Measurements from ENCODE around the gene RTN4RL1. TPM values are rescaled to one million over a fixed set of nuclear protein-coding genes. Genes with fewer than 3 reads are reported as not detected.
A peak's percentile ranks its signal among the peaks of the same experiment; 100 is the strongest.

RTN4RL1 gene
- total RNA-seq, 1 experiment from 2014 or later = 0.22 TPM

DNA sequence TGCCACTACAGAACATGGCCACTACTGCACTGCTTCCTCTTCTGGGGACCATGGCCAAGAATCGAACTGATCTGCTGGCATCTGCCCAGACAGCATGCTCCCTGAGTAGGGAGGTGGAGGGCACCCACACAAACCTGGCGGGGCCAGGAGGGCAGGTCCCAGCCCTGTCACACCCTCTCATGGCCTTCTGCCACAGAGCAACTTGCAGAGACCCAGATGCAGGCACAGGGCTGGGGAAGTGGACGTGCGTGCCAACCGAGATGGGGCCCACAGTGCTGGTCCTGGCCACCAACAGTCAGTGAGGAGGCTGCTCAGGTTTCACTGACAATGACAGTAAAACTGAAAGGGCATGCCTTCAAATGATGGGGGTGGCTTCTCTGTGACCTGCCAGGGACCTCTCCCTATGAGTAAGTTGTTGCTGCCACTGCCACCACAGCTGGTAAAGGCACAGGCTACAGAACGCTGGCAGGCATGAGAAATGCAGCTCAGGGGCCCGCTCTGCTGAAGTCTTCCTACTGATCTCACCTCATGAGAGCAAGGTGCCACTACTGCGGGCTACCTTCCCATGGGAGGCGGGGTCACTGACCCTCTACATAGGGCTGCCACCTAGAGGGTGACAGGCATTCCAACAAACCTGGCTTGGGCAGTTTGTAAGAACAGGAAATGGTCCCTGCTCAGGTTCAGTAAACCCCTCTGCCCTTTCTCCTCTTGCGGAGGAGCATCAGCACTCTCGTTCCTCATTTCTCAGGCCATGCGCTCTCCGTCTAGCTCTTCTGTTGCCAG is 45.3 kb upstream of the RTN4RL1 start:
- Histone ChIP-seq H4K20me1 (ENCODE audit: control insufficient read depth, insufficient read depth, insufficient read length) (peaks cover 2% of the 10 kb centered on the region), H2BK12ac (ENCODE audit: insufficient read length, low read depth, low read length) (no peak overlapping the region), H3K79me1 (ENCODE audit: insufficient read depth, low read depth, low read length, poor library complexity, severe bottlenecking) (no peaks in the 10 kb centered on the region), H3K23me2 (ENCODE audit: insufficient read length, low read depth, low read length, poor library complexity, severe bottlenecking) (no peaks in the 10 kb centered on the region), H3K4me2 (ENCODE audit: insufficient read depth, insufficient read length, low read length) (no peak overlapping the region), H2BK120ac (ENCODE audit: low read depth, low read length, poor library complexity, severe bottlenecking) (no peak overlapping the region), H3K18ac (ENCODE audit: insufficient read length, low read depth, low read length) (no peak overlapping the region), H2AFZ (ENCODE audit: low read length) (no peak overlapping the region), H3K4me1 (ENCODE audit: insufficient read depth, low read length) (no peaks in the 10 kb centered on the region), H3K9me3 (ENCODE audit: control insufficient read depth, low read depth, low read length) (no peaks in the 10 kb centered on the region), H3K27ac (ENCODE audit: insufficient read length, low read depth, low read length) (no peak overlapping the region), H3K4ac (ENCODE audit: low read depth, low read length) (no peak overlapping the region), H3K14ac (ENCODE audit: insufficient read depth, low read length) (no peak overlapping the region), H3K9ac (ENCODE audit: extremely low read depth, insufficient read length, low read length) (no peak overlapping the region), H2BK15ac (ENCODE audit: low read depth, low read length) (no peak overlapping the region), H3K56ac (ENCODE audit: insufficient read length, low read depth, low read length) (no peak overlapping the region), H4K8ac (replicated peaks; ENCODE audit: insufficient read length, low read depth, low read length) (no peak overlapping the region), H2AK5ac (ENCODE audit: insufficient read length, low read length) (no peak overlapping the region), H3T11ph (ENCODE audit: low read length) (no peak overlapping the region), H4K91ac (ENCODE audit: insufficient read length, low read depth, low read length) (no peak overlapping the region), H3K23ac (ENCODE audit: insufficient read length, low read depth, low read length) (no peak overlapping the region), H2BK20ac (ENCODE audit: low read depth, low read length, poor library complexity, severe bottlenecking) (no peak overlapping the region), H2BK5ac (ENCODE audit: insufficient read length, low read length) (no peak overlapping the region), H3K27me3 (ENCODE audit: insufficient read depth, low read length) (no peaks in the 10 kb centered on the region), H3K79me2 (ENCODE audit: insufficient read depth, low read length) (no peaks in the 10 kb centered on the region), H4K5ac (ENCODE audit: insufficient read length, low read depth, low read length) (no peak overlapping the region)
- TF ChIP-seq, protein P1, sequence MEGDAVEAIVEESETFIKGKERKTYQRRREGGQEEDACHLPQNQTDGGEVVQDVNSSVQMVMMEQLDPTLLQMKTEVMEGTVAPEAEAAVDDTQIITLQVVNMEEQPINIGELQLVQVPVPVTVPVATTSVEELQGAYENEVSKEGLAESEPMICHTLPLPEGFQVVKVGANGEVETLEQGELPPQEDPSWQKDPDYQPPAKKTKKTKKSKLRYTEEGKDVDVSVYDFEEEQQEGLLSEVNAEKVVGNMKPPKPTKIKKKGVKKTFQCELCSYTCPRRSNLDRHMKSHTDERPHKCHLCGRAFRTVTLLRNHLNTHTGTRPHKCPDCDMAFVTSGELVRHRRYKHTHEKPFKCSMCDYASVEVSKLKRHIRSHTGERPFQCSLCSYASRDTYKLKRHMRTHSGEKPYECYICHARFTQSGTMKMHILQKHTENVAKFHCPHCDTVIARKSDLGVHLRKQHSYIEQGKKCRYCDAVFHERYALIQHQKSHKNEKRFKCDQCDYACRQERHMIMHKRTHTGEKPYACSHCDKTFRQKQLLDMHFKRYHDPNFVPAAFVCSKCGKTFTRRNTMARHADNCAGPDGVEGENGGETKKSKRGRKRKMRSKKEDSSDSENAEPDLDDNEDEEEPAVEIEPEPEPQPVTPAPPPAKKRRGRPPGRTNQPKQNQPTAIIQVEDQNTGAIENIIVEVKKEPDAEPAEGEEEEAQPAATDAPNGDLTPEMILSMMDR (conservative IDR thresholded peaks at IDR 0.05) = peak; percentile 51
- Mint-ChIP-seq H3K27me3 (ENCODE audit: low read depth) (no peaks in the 10 kb centered on the region), H3K4me1 (peaks cover 28 to 29% of the 10 kb centered on the region in 2 experiments), H3K9me3 (no peaks in the 10 kb centered on the region), H3K4me3 (no peak overlapping the region), H3K27ac (peak overlapping the region in 2 of 3 experiments; percentile 24 to 50; a peak in 2 of 7 replicates), H3K36me3 (ENCODE audit: insufficient read depth in 1 of 3, low read depth in 3 of 3) (peaks cover 3 to 31% (median 11%) of the 10 kb centered on the region in 3 experiments; a peak in 6 of 7 replicates)
- peak; percentile 86 for DNase-seq
- no CpG with 5 or more reads among the region's 13 CpGs for WGBS (ENCODE audit: extremely low coverage, insufficient read length, low lambda C conversion rate)

Data from H9 (cell line).